HG03135 (cell line): ENCODE measurements around the gene ADAM8.
"Not testable (repeated sequence)": the region's sequence is repeated elsewhere in the genome, so short reads cannot be mapped to it uniquely, and the experiment has no call there.

Source experiments
- ATAC-seq: cut with Tn5 transposase; IDR thresholded peaks from one replicate; pipeline ENCODE4 v1.9.1; 2021; ENCODE audit warnings: mild to moderate bottlenecking, moderate library complexity; ENCODE audit not compliant: unreplicated experiment

The ADAM8 gene

DNA sequence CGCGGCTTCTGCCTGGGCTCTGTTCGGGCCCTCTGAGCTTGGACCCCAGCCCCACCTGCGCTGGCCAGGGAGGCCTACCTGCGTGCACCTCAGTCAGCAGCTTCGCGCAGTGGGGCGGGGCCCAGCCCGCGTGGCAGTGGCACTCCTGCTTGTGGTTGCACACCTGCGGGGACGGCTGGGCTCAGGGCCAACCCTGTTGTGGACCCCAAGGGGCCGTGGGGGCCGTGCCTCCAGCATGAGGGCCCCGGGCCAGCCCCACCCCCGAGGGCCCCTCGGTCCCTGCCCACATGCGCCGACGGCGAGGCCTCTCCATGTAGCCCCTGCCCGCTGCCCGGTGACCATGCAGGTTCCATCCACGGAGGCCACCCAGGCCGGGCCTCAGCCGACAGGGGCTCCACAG, 7.3 kb downstream of the ADAM8 start:
- ATAC-seq, result no peak

GRCh38 chr10:133268532-133268931, 8.1 kb downstream of the ADAM8 start:
- no peak for ATAC-seq

GRCh38 chr10:133267829-133268228, 8.8 kb downstream of the ADAM8 start:
- ATAC-seq, result no peak

DNA sequence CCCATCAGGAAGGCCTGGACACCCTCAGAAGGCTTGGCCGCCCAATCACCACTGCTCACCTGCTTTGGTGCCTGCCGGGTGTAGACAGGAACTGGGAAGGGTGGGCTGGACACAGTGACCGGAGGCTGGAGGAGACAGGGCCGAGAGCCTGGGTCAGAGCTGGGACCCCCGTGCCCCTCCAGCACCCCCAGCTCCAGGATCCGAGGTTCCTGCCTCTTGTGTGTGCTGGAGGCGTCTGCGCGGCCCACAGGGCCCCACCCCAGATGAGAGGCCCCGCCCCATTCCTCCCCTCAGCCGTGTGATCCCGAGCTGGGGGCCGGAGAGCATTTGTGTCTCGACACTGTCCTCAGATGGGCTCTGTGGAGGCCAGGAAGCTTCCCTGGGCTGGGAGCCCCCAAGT, 9.4 kb downstream of the ADAM8 start:
- ATAC-seq, result no peak

GRCh38 chr10:133266056-133266795, 10.4 kb downstream of the ADAM8 start:
- no peak for ATAC-seq

GRCh38 chr10:133265052-133265451, 11.6 kb downstream of the ADAM8 start:
- ATAC-seq, result not testable (repeated sequence)

- ATAC-seq, result no peak
Measured at GRCh38 chr10:133264461-133264860, 12.2 kb downstream of the ADAM8 start.

- ATAC-seq, result no peak
Measured at GRCh38 chr10:133263674-133264073, 13.0 kb downstream of the ADAM8 start.

- no peak for ATAC-seq
Measured at GRCh38 chr10:133262696-133263095, 14.0 kb downstream of the ADAM8 start.

DNA sequence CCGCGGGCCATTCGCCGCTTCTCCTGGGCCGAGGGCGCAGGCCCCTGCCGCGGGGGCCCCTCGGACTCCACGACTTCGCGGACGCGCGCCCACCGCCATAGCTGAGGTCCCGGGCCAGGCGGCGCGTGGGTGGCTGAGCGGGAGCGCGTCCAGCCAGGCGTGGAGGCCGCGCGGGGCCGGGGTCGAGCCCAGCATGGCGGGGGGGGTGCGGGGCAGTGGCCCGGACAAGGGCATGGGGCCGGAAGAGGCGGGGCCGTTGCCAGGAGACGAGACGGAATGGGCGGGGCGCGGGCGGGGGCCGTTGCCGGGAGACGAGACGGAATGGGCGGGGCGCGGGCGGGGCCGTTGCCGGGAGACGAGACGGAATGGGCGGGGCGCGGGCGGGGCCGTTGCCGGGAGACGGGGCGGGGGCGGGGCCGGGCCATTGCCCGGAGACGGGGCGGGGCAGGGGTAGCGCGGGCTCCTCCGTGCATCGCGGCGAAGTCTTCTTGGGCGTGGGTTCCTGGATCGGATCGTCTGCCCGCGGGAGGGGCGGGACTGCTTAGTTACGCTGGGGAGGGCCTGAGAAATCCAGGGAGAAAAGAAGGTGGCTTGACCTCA, 14.8 kb downstream of the ADAM8 start:
- peak; percentile 54 for ATAC-seq

- ATAC-seq, result peak; percentile 40
Measured at GRCh38 chr10:133260895-133261725, 15.6 kb downstream of the ADAM8 start.

- ATAC-seq, result no peak
Measured at GRCh38 chr10:133259602-133259989, 17.1 kb downstream of the ADAM8 start.

DNA sequence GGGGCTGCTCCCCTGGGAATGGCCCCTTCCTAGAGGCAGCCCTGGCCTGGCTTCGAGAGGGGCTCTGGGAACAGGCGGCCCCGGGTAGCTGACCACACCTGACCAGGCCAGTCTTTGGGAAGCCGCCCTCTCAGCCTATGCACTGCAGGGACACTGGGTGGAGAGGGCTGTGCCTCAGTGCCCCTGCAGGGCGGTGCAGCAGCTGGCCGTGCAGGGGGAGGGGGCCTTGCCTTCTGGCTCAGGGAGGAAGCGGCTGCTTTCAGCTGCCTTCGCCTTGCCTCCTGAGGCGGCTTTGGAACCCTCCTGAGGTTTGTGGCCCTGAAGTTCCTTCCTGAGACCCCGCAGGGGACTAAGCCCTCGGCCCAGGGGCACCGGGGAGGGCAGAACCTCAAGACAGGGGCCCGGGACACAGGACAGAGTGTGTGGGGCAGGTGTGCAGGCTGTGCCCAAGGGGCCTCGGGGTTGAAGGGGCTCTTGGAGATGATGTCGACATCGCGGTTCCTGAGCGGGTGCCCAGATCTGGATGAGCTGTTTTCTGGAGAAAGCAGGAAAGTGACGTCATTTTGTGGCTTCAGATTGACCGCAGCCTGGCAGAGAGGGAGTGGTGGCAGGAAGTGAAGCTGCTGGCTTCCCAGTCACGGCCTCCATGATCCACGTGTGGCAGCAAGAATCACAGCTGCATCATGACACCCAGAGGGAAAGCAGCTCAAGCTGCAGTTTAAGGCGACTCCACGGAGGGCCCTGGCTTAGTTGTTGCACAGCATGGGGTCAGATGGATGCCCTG, 17.7 kb downstream of the ADAM8 start:
- no peak for ATAC-seq

GRCh38 chr10:133258066-133258817, 18.4 kb downstream of the ADAM8 start:
- peak; percentile 32 for ATAC-seq

DNA sequence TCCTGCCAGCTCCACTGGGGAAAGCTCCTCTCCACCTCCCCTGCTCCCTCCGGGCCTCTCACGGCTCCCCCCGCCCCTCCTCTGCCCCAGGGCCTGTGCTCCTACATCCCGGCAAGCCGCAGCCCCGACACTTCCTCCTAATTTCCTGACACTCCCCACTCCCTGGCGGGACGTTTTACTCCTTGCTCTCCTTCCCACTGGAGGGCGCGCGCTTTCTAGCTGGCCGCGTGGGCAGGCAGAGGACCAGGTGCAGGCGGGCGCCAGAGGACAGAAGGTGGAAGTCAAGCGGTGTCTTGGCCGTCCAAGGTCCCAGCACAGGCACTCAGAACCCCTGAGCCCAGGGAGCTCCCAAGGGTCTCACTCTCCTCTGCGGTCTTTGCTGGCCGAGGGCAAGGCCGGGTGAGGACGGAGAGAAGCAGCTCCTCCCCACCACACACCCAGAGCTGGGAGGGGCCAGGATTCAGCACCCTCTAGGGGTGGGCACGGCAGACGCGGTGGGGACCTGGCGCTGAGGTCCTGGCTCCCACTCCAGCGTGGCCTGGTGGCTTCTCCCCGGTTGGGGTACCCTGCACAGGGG, 19.1 kb downstream of the ADAM8 start:
- no peak for ATAC-seq

GRCh38 chr10:133255323-133255722, 21.3 kb downstream of the ADAM8 start:
- ATAC-seq, result no peak

DNA sequence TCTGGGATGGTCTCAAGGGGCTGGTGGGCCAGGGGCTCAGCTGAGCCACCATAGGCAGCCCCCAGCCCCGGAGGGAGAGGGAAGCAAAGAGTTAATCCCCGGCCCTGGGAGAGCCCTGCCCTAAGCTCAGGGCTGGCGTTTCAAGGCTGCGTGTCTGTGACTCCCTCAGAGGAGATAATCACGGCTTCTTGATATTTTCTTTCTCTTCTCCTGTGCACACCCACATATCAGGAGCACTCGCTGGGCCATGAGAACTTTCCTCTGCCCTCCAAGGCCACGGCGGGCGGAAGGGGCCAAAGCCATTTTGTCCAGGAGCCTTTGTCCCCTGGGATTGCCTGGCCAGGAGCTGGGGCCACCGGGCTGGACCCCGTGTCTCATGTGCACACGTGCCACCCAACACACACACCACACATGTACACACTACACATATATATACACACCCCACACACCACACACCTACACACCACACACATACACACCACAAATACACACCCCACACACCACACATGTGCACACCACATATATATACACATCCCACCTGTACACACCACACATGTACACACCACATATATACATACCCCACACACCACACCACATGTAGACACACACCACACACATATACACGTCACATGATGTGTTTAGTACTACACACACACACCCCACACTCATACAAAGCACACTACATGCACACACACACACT, 22.1 kb downstream of the ADAM8 start:
- ATAC-seq, result no peak

GRCh38 chr10:133253361-133253955, 23.2 kb downstream of the ADAM8 start:
- ATAC-seq, result no peak

- no peak for ATAC-seq
Measured at GRCh38 chr10:133252223-133252552, 24.5 kb downstream of the ADAM8 start.
